ENCODE results near the gene AGO1. TPM values are rescaled to one million over a fixed set of nuclear protein-coding genes. Genes with fewer than 3 reads are reported as not detected.

Gene AGO1
- total and polyA plus RNA-seq, 8 donors, result 2.7 to 18.7 (median 11.5) TPM

DNA sequence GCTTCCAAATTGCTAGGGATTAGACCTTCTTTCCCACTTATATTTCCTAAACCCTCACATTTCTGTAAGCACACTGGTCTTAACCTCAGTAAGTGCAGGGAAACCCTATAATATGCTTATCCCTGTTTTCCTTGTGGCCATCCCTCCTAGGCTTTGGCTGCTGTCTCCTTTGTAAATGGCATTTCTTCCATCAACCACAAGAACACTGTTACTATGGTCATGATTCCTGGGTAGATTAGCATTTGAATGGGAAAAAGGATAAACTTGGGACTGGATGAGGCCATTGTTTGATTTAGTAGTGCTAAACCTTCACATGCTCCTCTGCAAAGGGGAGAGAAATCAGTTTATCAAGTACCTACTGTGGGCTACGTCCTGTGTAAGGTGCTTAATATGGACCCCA is 31.7 kb downstream of the AGO1 start:
- peaks cover 5 to 79% (median 36%) of the 10 kb centered on the region in 3 donors for H3K36me3 ChIP-seq
- no peak overlapping the region for H3K4me3 ChIP-seq
- WGBS, 2 donors, result 80 to 92% methylated on average over 1 of the region's 1 CpG
- no peaks in the 10 kb centered on the region for H3K9me3 ChIP-seq
- H3K27ac ChIP-seq, result no peak overlapping the region
- FAIRE-seq, result no peak
- H3K4me1 ChIP-seq, result no peaks in the 10 kb centered on the region
- ATAC-seq, result no peak
- intact Hi-C loops (cut with DNase I), result no loop called here
- no peak for TF ChIP-seq CTCF (IDR thresholded peaks at IDR 0.05)
- no peaks in the 10 kb centered on the region for H3K27me3 ChIP-seq
- no peak for DNase-seq

DNA sequence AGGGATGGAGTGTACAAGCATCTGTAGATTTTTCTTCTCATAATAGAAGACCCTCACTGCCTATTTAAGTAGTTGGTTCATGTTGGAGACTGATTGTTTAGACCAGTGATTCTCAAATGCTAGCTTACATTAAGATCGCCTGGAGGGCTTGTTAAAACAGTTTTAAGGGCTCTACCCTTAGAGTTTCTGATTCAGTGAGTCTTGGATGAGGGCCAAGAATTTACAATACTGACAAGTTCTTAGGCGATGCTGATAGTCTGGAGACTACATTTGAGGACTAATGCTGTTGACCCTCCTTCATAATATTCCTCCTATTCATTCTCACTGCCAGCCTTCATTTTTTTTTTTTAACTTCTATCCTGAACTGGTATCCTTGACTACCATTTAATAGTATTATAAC is 32.7 kb downstream of the AGO1 start:
- Histone ChIP-seq H3K4me3 (no peak overlapping the region), H3K4me1 (no peaks in the 10 kb centered on the region), H3K36me3 (peaks cover 5 to 83% (median 33%) of the 10 kb centered on the region in 3 donors), H3K9me3 (no peaks in the 10 kb centered on the region), H3K27me3 (no peaks in the 10 kb centered on the region), H3K27ac (no peak overlapping the region)
- intact Hi-C loops (cut with DNase I), result no loop called here
- 72 to 82% methylated on average over 2 of the region's 2 CpGs for WGBS, 2 donors
- FAIRE-seq (no peak), DNase-seq (no peak), ATAC-seq (no peak)
- TF ChIP-seq CTCF (IDR thresholded peaks at IDR 0.05), result no peak

DNA sequence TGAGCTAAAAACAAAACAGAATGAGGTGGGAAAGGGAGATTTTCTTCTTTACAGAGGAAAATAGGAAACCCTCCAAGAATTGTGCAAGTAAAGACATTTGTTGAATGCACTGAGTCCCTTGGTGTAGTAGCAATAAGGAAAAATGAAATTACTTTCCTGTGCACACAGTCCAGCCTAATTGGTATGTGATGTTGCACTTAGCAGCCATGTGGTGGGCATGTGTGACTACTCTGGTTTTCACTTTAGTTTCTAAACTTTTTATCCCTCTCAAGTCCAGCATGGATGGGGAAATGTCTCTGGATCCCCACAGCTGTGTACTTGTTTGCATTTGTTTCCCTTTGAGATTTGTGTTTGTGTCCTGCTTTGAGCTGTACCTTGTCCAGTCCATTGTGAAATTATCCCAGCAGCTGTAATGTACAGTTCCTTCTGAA is 40.8 kb downstream of the AGO1 start:
- ATAC-seq, result no peak
- Histone ChIP-seq H3K27me3 (no peaks in the 10 kb centered on the region), H3K9me3 (no peaks in the 10 kb centered on the region), H3K27ac (no peak overlapping the region), H3K36me3 (peaks cover 0 to 18% (median 11%) of the 10 kb centered on the region in 3 donors), H3K4me1 (no peaks in the 10 kb centered on the region), H3K4me3 (no peak overlapping the region)
- TF ChIP-seq CTCF (IDR thresholded peaks at IDR 0.05), result no peak
- DNase-seq, result no peak
- no peak for FAIRE-seq
- intact Hi-C loops (cut with DNase I), result no loop called here

GRCh38 chr1:35924838-35925237 is 41.8 kb downstream of the AGO1 start:
- intact Hi-C loops (cut with DNase I), result no loop called here
- Histone ChIP-seq H3K36me3 (peaks cover 0 to 7% (median 1%) of the 10 kb centered on the region in 3 donors), H3K4me3 (no peak overlapping the region), H3K4me1 (peaks cover 0 to 6% (median 2%) of the 10 kb centered on the region in 3 donors), H3K27me3 (no peaks in the 10 kb centered on the region), H3K27ac (no peak overlapping the region), H3K9me3 (no peaks in the 10 kb centered on the region)
- 91 to 100% methylated on average over 1 of the region's 1 CpG for WGBS, 2 donors
- no peak for DNase-seq
- no peak for FAIRE-seq
- TF ChIP-seq CTCF (IDR thresholded peaks at IDR 0.05), result no peak
- no peak for ATAC-seq

DNA sequence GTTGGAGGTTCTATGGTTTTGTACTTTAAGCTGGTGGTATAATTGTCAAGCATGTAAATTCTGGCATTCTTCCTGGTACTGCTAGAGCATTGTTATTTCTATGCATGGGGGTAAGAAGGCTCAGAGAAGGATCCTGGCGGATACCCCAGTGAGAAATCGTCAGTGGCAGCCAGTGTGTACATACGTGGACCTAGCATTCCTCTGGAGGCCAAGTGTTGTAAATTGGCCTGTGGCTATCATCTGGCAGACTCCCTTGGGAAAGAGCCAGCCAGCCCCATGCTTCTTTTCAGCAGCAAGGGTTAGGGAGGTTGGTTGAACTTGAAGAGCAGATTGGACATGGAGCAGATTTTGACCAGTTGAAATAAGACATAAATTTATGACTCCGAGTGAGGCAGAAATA is 42.7 kb downstream of the AGO1 start:
- TF ChIP-seq CTCF (IDR thresholded peaks at IDR 0.05), result no peak
- DNase-seq (peak in 4 of 6 donors; percentile 22 to 46 (median 28)), ATAC-seq (peak in 1 of 4 donors; percentile 17)

More for the DNA sequence above, 42.7 kb downstream of the AGO1 start:
- WGBS, 2 donors, result 40 to 42% methylated on average over 4 of the region's 4 CpGs
- no peak overlapping the region for H3K27ac ChIP-seq
- no peak overlapping the region for H3K4me3 ChIP-seq
- no peaks in the 10 kb centered on the region for H3K27me3 ChIP-seq
- FAIRE-seq, result no peak
- intact Hi-C loops (cut with DNase I), result no loop called here
- H3K36me3 ChIP-seq, result no peaks in the 10 kb centered on the region
- peaks cover 0 to 9% (median 5%) of the 10 kb centered on the region in 3 donors for H3K4me1 ChIP-seq
- no peaks in the 10 kb centered on the region for H3K9me3 ChIP-seq
